K562 (cell line): Measurements from ENCODE around the gene CDH8. TPM values are rescaled to one million over a fixed set of nuclear protein-coding genes. Genes with fewer than 3 reads are reported as not detected.

ENCODE experiments used
- ATAC-seq: fragments of 200-7000 bp; cut with Tn5 transposase; 3 replicates; pipeline ENCODE4 v1.9.1; 2020; ENCODE audit warnings: moderate library complexity
- BruUV-seq: library from RNA; stranded (reverse); fragments of 400-500 nt; replicated peaks from 2 replicates; lab custom pipeline; 2021; lab: Mats Ljungman, UMichigan
- CTCF ChIA-PET: fragments of 300-600 bp; formaldehyde crosslinking; extraction: SDS; loops from one replicate; lab custom pipeline; 2021; ENCODE audit warnings: low intra/inter-chr PET ratio; lab: Yijun Ruan, JAX
- POLR2A ChIA-PET: fragments of 300-600, 350-650 bp; sonication (Branson Sonifier 250); formaldehyde crosslinking; extraction: SDS; loops from one replicate; lab custom pipeline; 2021; ENCODE audit warnings: antibody characterized with exemption, inconsistent platforms; lab: Yijun Ruan, JAX
- DNase-seq, 4 experiments: peaks; one replicate each; pipeline versions ENCODE4 v3.0.0 to v3.0.0-alpha.2; 2011 to 2018; ENCODE audit warnings: low spot score in 3 of 4, mixed read lengths in 3 of 4; ENCODE audit errors: extremely low read depth in 1 of 4
- FAIRE-seq: peaks from 2 replicates; lab custom pipeline; 2011; peaks lifted over from hg19 to GRCh38; lab: Jason Lieb, UNC
- H2AFZ ChIP-seq: 2 replicates; pipeline ENCODE4 v1.6.0; 2011; ENCODE audit warnings: low read depth, low read length, control low read depth, inconsistent platforms
- H3K27ac ChIP-seq: fragments of 200-600 bp; 3 replicates; pipeline ENCODE4 v1.8.0; 2011; ENCODE audit warnings: low read depth, mild to moderate bottlenecking, control low read depth, inconsistent platforms, low read length, moderate library complexity, mixed read lengths; ENCODE audit errors: extremely low read depth
- H3K27me3 ChIP-seq, 2 experiments: fragments of 300-600 bp in 1 of 2; 2 replicates in 1 of 2; 3 replicates in 1 of 2; pipeline versions ENCODE4 v1.6.0 to v1.8.0; 2011; ENCODE audit warnings: inconsistent platforms in 2 of 2, low read length in 2 of 2, mild to moderate bottlenecking in 1 of 2, mixed read lengths in 1 of 2, moderate library complexity in 1 of 2; ENCODE audit not compliant: control insufficient read depth in 2 of 2, insufficient read depth in 2 of 2
- H3K36me3 ChIP-seq: fragments of 300-600 bp; 3 replicates; pipeline ENCODE4 v1.8.0; 2011; ENCODE audit warnings: mild to moderate bottlenecking, low read length, inconsistent platforms; ENCODE audit not compliant: control insufficient read depth, insufficient read depth
- H3K4me1 ChIP-seq, 2 experiments: fragments of 200-600 bp in 1 of 2; replicated peaks in 1 of 2; 2 replicates in 1 of 2; 3 replicates in 1 of 2; pipeline versions ENCODE4 v1.5.1 to v1.8.0; 2011; ENCODE audit warnings: inconsistent platforms in 2 of 2, low read length in 2 of 2, mild to moderate bottlenecking in 1 of 2, mixed read lengths in 1 of 2, moderate library complexity in 1 of 2; ENCODE audit not compliant: control insufficient read depth in 2 of 2, insufficient read depth in 2 of 2
- H3K4me2 ChIP-seq: 2 replicates; pipeline ENCODE4 v1.6.1; 2011; ENCODE audit warnings: low read length, control low read depth, inconsistent platforms, mixed read lengths; ENCODE audit not compliant: insufficient read depth
- H3K4me3 ChIP-seq: fragments of 200-600 bp; sonication (generic), shearing (Covaris generic); 2 replicates; pipeline ENCODE4 v1.5.1; 2016; ENCODE audit warnings: control low read depth, inconsistent platforms
- H3K79me2 ChIP-seq: fragments of 200-600 bp; 3 replicates; pipeline ENCODE4 v1.8.0; 2011; ENCODE audit warnings: low read length, inconsistent platforms; ENCODE audit not compliant: control insufficient read depth, insufficient read depth
- H3K9ac ChIP-seq, 2 experiments: 2 replicates each; pipeline versions ENCODE4 v1.6.0 to v1.6.1; 2011; ENCODE audit warnings: low read depth in 2 of 2, low read length in 2 of 2, control low read depth in 1 of 2, inconsistent platforms in 1 of 2, mild to moderate bottlenecking in 1 of 2, mixed read lengths in 1 of 2; ENCODE audit not compliant: insufficient read depth in 1 of 2
- H3K9me1 ChIP-seq: one replicate; pipeline ENCODE4 v1.6.0; 2011; ENCODE audit warnings: inconsistent platforms, mild to moderate bottlenecking, low read length, moderate library complexity; ENCODE audit not compliant: control insufficient read depth, insufficient read depth
- H3K9me3 ChIP-seq: replicated peaks from 2 replicates; pipeline ENCODE4 v1.5.1; 2011; ENCODE audit warnings: low read depth, low read length, inconsistent platforms; ENCODE audit not compliant: control insufficient read depth, insufficient read depth
- H4K20me1 ChIP-seq: replicated peaks from 2 replicates; pipeline ENCODE4 v1.6.1; 2011; ENCODE audit warnings: low read length, inconsistent platforms, mixed read lengths; ENCODE audit not compliant: control insufficient read depth, insufficient read depth
- CBX8 ChIP-seq: fragments of 200-600 bp; sonication (generic); IDR thresholded peaks from 2 replicates; pipeline ENCODE4 v1.6.1; 2012; ENCODE audit warnings: borderline replicate concordance, mixed run types, low read depth, mild to moderate bottlenecking, moderate library complexity, mixed read lengths, low read length, control low read depth, inconsistent platforms; ENCODE audit not compliant: poor library complexity, severe bottlenecking; ENCODE audit errors: extremely low read depth
- HLTF ChIP-seq: fragments of 450-650 bp; IDR thresholded peaks from 2 replicates; pipeline ENCODE4 v1.6.1; 2016
- SRSF3 ChIP-seq: fragments of 200-400 bp; formaldehyde crosslinking; IDR thresholded peaks from 2 replicates; pipeline ENCODE4 v1.6.1; 2016; ENCODE audit warnings: mild to moderate bottlenecking, low read length, moderate library complexity; ENCODE audit not compliant: insufficient read depth
- TEAD2 ChIP-seq: fragments of 450-650 bp; IDR thresholded peaks from 2 replicates; pipeline ENCODE4 v1.6.1; 2016; ENCODE audit warnings: missing genetic modification characterization, control low read depth, missing compliant biosample characterization
- ZFX ChIP-seq: sonication (generic); formaldehyde crosslinking; IDR thresholded peaks from 2 replicates; pipeline ENCODE4 v1.8.0; 2022; ENCODE audit warnings: mild to moderate bottlenecking, missing genetic modification reagents, moderate library complexity
- ZNF408 ChIP-seq: fragments of 250-450 bp; sonication (Bioruptor Pico); IDR thresholded peaks from 2 replicates; pipeline ENCODE4 v1.4.0; 2020; ENCODE audit warnings: low read depth, mild to moderate bottlenecking, moderate library complexity
- ZNF717 ChIP-seq: fragments of 250-450 bp; sonication (Bioruptor Pico); IDR thresholded peaks from 2 replicates; pipeline ENCODE4 v1.5.0; 2021
- ZNF785 ChIP-seq: fragments of 250-450 bp; sonication (Bioruptor Pico); IDR thresholded peaks from 2 replicates; pipeline ENCODE4 v1.4.0; 2020; ENCODE audit warnings: mild to moderate bottlenecking
- ZSCAN29 ChIP-seq: fragments of 450-650 bp; IDR thresholded peaks from 2 replicates; pipeline ENCODE4 v1.6.1; 2017
- WGBS: fragments of 100-300 bp; shearing (Covaris generic); methylation state at CpG from one replicate; pipeline ENCODE4 v1.1.6; 2016; ENCODE audit warnings: low coverage, mixed read lengths; ENCODE audit not compliant: insufficient coverage; ENCODE audit errors: missing lambda C conversion rate; 5-methylcytosine and 5-hydroxymethylcytosine counted together
- in situ Hi-C: fragments of 300-500 bp; cut with MboI; formaldehyde crosslinking; loops from 4 replicates; pipeline ENCODE4 v1.15.0; 2018; ENCODE audit warnings: inconsistent platforms, mixed read lengths
- intact Hi-C: fragments of 100-400 bp; cut with micrococcal nuclease; formaldehyde crosslinking; loops from 2 replicates; pipeline ENCODE4 v1.14.2; 2022
- polyA plus RNA-seq, 8 experiments: library from polyadenylated mRNA; depleted of rRNA in 4 of 8; stranded (reverse) in 5 of 8; unstranded in 3 of 8; fragments of >200 nt; fragmentation: Nextera tagmentation in 2 of 8; fragmentation: Illumina TruSeq in 1 of 8; extraction: Ambion mirVana in 2 of 8; extraction: Trizol in 1 of 8; gene quantifications; 2 replicates each; pipeline versions ENCODE4 v1.2.1 to v1.2.3, GENCODE V29; 2011 to 2014; ENCODE audit warnings: inconsistent platforms in 1 of 8, missing spikeins in 1 of 8
- total RNA-seq, 7 experiments: library from RNA; depleted of rRNA in 6 of 7; stranded (reverse); fragments of >200 nt in 6 of 7; fragmentation: Illumina TruSeq in 2 of 7; extraction: Trizol in 2 of 7; gene quantifications; 2 replicates each; pipeline versions ENCODE4 v1.2.1 to v1.2.3, GENCODE V29; 2011 to 2021; ENCODE audit warnings: low replicate concordance in 1 of 7

Gene CDH8
- total and polyA plus RNA-seq, 9 of the 15 experiments (the other 6 are each of a cell fraction or from before 2014, with no cell fraction given) = 0.22 to 1.4 (median 0.42) TPM; not detected in 4

DNA sequence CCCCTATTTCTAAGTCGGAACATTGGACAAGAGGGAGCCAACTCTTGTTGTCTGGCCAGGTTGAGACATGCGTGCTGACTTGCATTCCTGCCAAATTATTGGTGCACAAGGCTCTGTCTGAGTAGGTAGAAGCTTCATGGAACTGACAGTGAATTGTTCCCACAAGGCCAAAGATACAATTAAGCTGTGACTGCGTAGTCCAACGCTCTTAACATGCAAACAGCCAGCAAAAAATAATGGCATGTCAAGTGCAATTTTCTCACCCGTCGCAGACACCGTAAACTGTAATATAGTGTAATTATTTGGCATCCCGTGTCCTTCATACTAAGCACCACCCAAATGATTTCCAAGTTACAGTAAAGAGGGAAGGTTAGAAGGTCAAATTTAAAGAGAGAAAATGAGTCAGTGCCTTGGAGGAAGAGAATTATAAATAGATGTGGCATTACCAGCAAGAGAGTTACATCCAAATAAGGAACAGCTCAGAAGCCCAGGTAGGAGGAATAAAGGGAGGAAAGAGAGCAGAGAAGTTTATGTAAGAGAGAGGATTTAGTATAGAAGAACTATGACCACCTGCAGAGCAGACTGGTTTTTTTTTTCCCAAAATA lies 21.8 kb downstream of the CDH8 start:
- Histone ChIP-seq H3K9me1 (no peaks in the 10 kb centered on the region), H3K4me1 (no peaks in the 10 kb centered on the region)
- DNase-seq (no peak), ATAC-seq (no peak)
- no TSS peak for BruUV-seq
- TF ChIP-seq ZNF785 (CRISPR knock-in tag) = no peak
- no peak for TF ChIP-seq ZNF717
- no peak for TF ChIP-seq TEAD2 (tag)
- TF ChIP-seq ZFX (CRISPR knock-in tag) = no peak
- TF ChIP-seq SRSF3 = no peak
- TF ChIP-seq, all 486 proteins: peak for 0
- intact Hi-C loops = no loop called here
- in situ Hi-C loops = no loop called here
- no peak overlapping the region for H3K27ac ChIP-seq
- no peak overlapping the region for H3K4me3 ChIP-seq
- 0% methylated on average over 8 of the region's 8 CpGs for WGBS
- H3K79me2 ChIP-seq = no peaks in the 10 kb centered on the region
- POLR2A ChIA-PET = no interaction called here
- H3K36me3 ChIP-seq = no peaks in the 10 kb centered on the region
- H3K9me3 ChIP-seq = no peaks in the 10 kb centered on the region
- H2AFZ ChIP-seq = no peak overlapping the region
- H3K27me3 ChIP-seq = no peaks in the 10 kb centered on the region
- no peak overlapping the region for H3K9ac ChIP-seq
- no peaks in the 10 kb centered on the region for H4K20me1 ChIP-seq
- CTCF ChIA-PET = no interaction called here
- no peak for FAIRE-seq
- no peak overlapping the region for H3K4me2 ChIP-seq

DNA sequence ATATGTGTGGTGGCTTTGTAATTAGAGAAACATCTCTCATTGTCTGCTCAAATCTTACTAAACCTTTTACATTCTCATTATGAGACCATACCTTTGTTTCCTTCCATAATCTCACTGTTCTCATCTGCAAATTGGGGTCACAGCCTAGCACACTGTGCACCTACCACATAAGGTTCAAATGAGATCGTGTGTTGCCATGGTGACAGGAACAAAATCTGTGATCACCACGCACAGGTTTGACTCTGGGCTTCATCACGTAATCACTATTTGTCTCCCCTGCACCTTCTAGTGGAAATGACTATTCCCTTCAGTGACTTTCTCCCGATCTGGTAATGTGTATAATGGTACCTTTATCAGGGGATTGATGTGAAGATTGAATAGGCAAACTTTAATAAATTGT lies 26.1 kb downstream of the CDH8 start:
- no peak overlapping the region for H3K9ac ChIP-seq
- WGBS = 0% methylated on average over 4 of the region's 4 CpGs
- ChIA-PET POLR2A (no interaction called here), CTCF (no interaction called here)
- no peaks in the 10 kb centered on the region for H4K20me1 ChIP-seq
- ATAC-seq (no peak), FAIRE-seq (no peak), DNase-seq (no peak)
- H3K4me3 ChIP-seq = no peak overlapping the region
- H2AFZ ChIP-seq = no peak overlapping the region
- H3K4me1 ChIP-seq = no peaks in the 10 kb centered on the region
- H3K27ac ChIP-seq = no peak overlapping the region
- intact Hi-C loops (no loop called here), in situ Hi-C loops (no loop called here)
- H3K4me2 ChIP-seq = no peak overlapping the region
- no peaks in the 10 kb centered on the region for H3K79me2 ChIP-seq
- TF ChIP-seq HLTF (no peak), ZNF408 (CRISPR knock-in tag) (no peak), ZSCAN29 (no peak), CBX8 (no peak)
- no peaks in the 10 kb centered on the region for H3K9me3 ChIP-seq
- H3K27me3 ChIP-seq = no peaks in the 10 kb centered on the region
- H3K9me1 ChIP-seq = no peaks in the 10 kb centered on the region
- H3K36me3 ChIP-seq = no peaks in the 10 kb centered on the region
- no TSS peak for BruUV-seq
